Esophagus muscularis mucosa (tissue), 4 donors: ENCODE measurements around the gene MYO7B. TPM values are rescaled to one million over a fixed set of nuclear protein-coding genes. Genes with fewer than 3 reads are reported as not detected.

ENCODE experiments used
- DNase-seq: peaks from one replicate; pipeline ENCODE4 v3.0.0-alpha.2; 2017; ENCODE audit errors: extremely low spot score
- H3K27ac ChIP-seq, 4 donors: fragments of 200-600 bp; sonication (generic); replicated peaks in 1 of 4; 1 replicate in 3 of 4; 2 replicates in 1 of 4; pipeline ENCODE4 v1.5.1; 2016 to 2019; ENCODE audit warnings: mild to moderate bottlenecking in 1 of 4
- H3K27me3 ChIP-seq, 4 donors: fragments of 200-600 bp; sonication (generic); one replicate each; pipeline versions ENCODE4 v1.5.1 to v1.6.0; 2016 to 2019
- H3K36me3 ChIP-seq, 4 donors: fragments of 200-600 bp; sonication (generic); one replicate each; pipeline ENCODE4 v1.5.1; 2016 to 2019
- H3K4me1 ChIP-seq, 4 donors: fragments of 200-600 bp; sonication (generic); one replicate each; pipeline ENCODE4 v1.5.1; 2016 to 2019
- H3K4me3 ChIP-seq, 4 donors: fragments of 200-600 bp; sonication (generic); 1 replicate in 2 of 4; 2 replicates in 2 of 4; pipeline ENCODE4 v1.5.1; 2016 to 2019; ENCODE audit warnings: mild to moderate bottlenecking in 4 of 4, moderate library complexity in 1 of 4
- H3K9me3 ChIP-seq, 4 donors: fragments of 200-600 bp; sonication (generic); 1 replicate in 3 of 4; 2 replicates in 1 of 4; pipeline ENCODE4 v1.5.1; 2016 to 2019
- CTCF ChIP-seq, 3 experiments: fragments of 200-600 bp in 2 of 3; fragments of 450-650 bp in 1 of 3; sonication (generic) in 2 of 3; IDR thresholded peaks; one replicate each; pipeline ENCODE4 v1.5.1; 2017 to 2019; ENCODE audit warnings: antibody characterized with exemption in 3 of 3, mild to moderate bottlenecking in 2 of 3, moderate library complexity in 1 of 3
- EP300 ChIP-seq: sonication (generic); formaldehyde crosslinking; IDR thresholded peaks from one replicate; pipeline ENCODE4 v1.6.1; 2017; ENCODE audit warnings: antibody characterized with exemption
- POLR2A ChIP-seq: fragments of 450-650 bp; IDR thresholded peaks from one replicate; pipeline ENCODE4 v1.6.1; 2017; ENCODE audit warnings: antibody characterized with exemption, moderate library complexity, mild to moderate bottlenecking, low read depth
- POLR2AphosphoS5 ChIP-seq, 2 donors: sonication (generic); formaldehyde crosslinking; IDR thresholded peaks; one replicate each; pipeline ENCODE4 v1.6.1; 2017; ENCODE audit warnings: antibody characterized with exemption in 2 of 2
- WGBS: methylation state at CpG from one replicate; pipeline ENCODE4 v1.1.5; 2018; 5-methylcytosine and 5-hydroxymethylcytosine counted together
- intact Hi-C: fragments of 100-400 bp; cut with DNase I; formaldehyde crosslinking; loops from one replicate; pipeline ENCODE4 v1.15.1; 2023
- total RNA-seq, 4 donors: library from RNA; depleted of rRNA; stranded (reverse); fragments of >200 nt; gene quantifications; one replicate each; pipeline versions ENCODE4 v1.1.0 to v1.2.1, GENCODE V29; 2016

MYO7B gene
- total RNA-seq, 4 donors from 2014 or later, result 0.19 to 0.98 (median 0.33) TPM; not detected in 1

GRCh38 chr2:127658146-127658545 is 122.7 kb downstream of the MYO7B start:
- Histone ChIP-seq H3K27ac (peak overlapping the region; percentile 88 to 93 (median 92)), H3K9me3 (no peaks in the 10 kb centered on the region), H3K27me3 (no peaks in the 10 kb centered on the region), H3K4me1 (peaks cover 99 to 100% (median 100%) of the 10 kb centered on the region in 4 donors), H3K36me3 (peaks cover 0 to 62% (median 41%) of the 10 kb centered on the region in 4 donors), H3K4me3 (peak overlapping the region in 1 of 4 donors; percentile 8)
- intact Hi-C loops, result loop anchor here (10.0 kb wide), 1 partner anchor 143 kb away; no protein-coding TSS in a partner anchor
- TF ChIP-seq CTCF (IDR thresholded peaks at IDR 0.05) (no peak), POLR2A (no peak), POLR2AphosphoS5 (IDR thresholded peaks at IDR 0.05) (no peak), EP300 (no peak)
- no peak for DNase-seq
- 72% methylated on average over 6 of the region's 6 CpGs for WGBS

- Histone ChIP-seq H3K4me3 (peak overlapping the region; percentile 8 to 21 (median 16)), H3K27ac (peak overlapping the region; percentile 88 to 93 (median 92)), H3K27me3 (no peaks in the 10 kb centered on the region), H3K36me3 (peaks cover 0 to 55% (median 34%) of the 10 kb centered on the region in 4 donors), H3K4me1 (peaks cover 99 to 100% (median 100%) of the 10 kb centered on the region in 4 donors), H3K9me3 (no peaks in the 10 kb centered on the region)
- 71% methylated on average over 6 of the region's 20 CpGs for WGBS
- no peak for DNase-seq
- TF ChIP-seq EP300 (peak; percentile 46), CTCF (IDR thresholded peaks at IDR 0.05) (no peak), POLR2AphosphoS5 (IDR thresholded peaks at IDR 0.05) (peak; percentile 35 to 71), POLR2A (no peak)
- intact Hi-C loops, result loop anchor here (10.0 kb wide), 1 partner anchor 144 kb away; no protein-coding TSS in a partner anchor
Observed at GRCh38 chr2:127658641-127659407, 123.3 kb downstream of the MYO7B start.

GRCh38 chr2:127659408-127660290 is 124.2 kb downstream of the MYO7B start:
- 49% methylated on average over 9 of the region's 14 CpGs for WGBS
- Histone ChIP-seq H3K9me3 (no peaks in the 10 kb centered on the region), H3K27me3 (no peaks in the 10 kb centered on the region), H3K27ac (peak overlapping the region; percentile 88 to 93 (median 92)), H3K4me1 (peaks cover 96 to 100% (median 100%) of the 10 kb centered on the region in 4 donors), H3K4me3 (peak overlapping the region; percentile 8 to 21 (median 16)), H3K36me3 (peaks cover 0 to 47% (median 26%) of the 10 kb centered on the region in 4 donors)
- no peak for DNase-seq
- intact Hi-C loops, result loop anchor here (10.0 kb wide), 1 partner anchor 145 kb away; no protein-coding TSS in a partner anchor
- TF ChIP-seq CTCF (IDR thresholded peaks at IDR 0.05), result no peak
- peak; percentile 63 to 69 for TF ChIP-seq POLR2AphosphoS5 (IDR thresholded peaks at IDR 0.05)

- intact Hi-C loops, result no loop called here
- no peak for DNase-seq
- H3K4me1 ChIP-seq, result peaks cover 96 to 100% (median 100%) of the 10 kb centered on the region in 4 donors
Observed at GRCh38 chr2:127660291-127660578, 124.8 kb downstream of the MYO7B start.

More at GRCh38 chr2:127660291-127660578, 124.8 kb downstream of the MYO7B start:
- peak overlapping the region; percentile 88 to 93 (median 92) for H3K27ac ChIP-seq
- H3K27me3 ChIP-seq, result no peaks in the 10 kb centered on the region
- WGBS, result 82% methylated on average over 10 of the region's 10 CpGs
- H3K36me3 ChIP-seq, result peaks cover 0 to 41% (median 20%) of the 10 kb centered on the region in 4 donors
- H3K4me3 ChIP-seq, result no peak overlapping the region
- H3K9me3 ChIP-seq, result no peaks in the 10 kb centered on the region
- TF ChIP-seq CTCF (IDR thresholded peaks at IDR 0.05) (no peak), POLR2AphosphoS5 (IDR thresholded peaks at IDR 0.05) (no peak), POLR2A (no peak), EP300 (no peak)
